Measurements from ENCODE around the gene SSR4. TPM values are rescaled to one million over a fixed set of nuclear protein-coding genes. Genes with fewer than 3 reads are reported as not detected.
"Not testable (repeated sequence)": the region's sequence is repeated elsewhere in the genome, so short reads cannot be mapped to it uniquely, and the experiment has no call there.

The SSR4 gene
- total RNA-seq, 2 donors from 2014 or later = 219 to 238 TPM

DNA sequence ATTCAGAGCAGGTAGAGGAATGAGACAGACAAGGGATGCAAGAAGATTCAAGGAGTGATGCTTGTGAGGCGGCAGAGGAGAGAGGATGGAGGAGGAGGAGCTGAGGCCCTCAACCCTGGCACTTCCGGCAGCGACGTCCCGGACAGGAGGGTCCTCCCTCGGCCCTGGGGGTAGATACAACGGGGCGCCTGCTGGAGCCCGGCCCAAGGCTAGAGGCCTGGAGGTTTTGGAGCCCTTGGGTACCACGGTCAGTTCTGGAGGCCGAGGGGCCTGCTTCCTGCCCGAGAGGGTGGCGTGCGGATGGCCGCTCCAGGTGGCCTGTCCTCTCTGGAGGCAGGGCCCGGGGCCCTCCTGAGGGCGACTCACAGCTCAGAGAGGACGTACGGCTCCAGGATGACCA lies 13.5 kb downstream of the SSR4 start:
- H3K27ac ChIP-seq = no peak overlapping the region
- no peaks in the 10 kb centered on the region for H3K9me3 ChIP-seq
- no peaks in the 10 kb centered on the region for H3K27me3 ChIP-seq
- no peaks in the 10 kb centered on the region for H3K4me1 ChIP-seq
- TF ChIP-seq, protein P1, sequence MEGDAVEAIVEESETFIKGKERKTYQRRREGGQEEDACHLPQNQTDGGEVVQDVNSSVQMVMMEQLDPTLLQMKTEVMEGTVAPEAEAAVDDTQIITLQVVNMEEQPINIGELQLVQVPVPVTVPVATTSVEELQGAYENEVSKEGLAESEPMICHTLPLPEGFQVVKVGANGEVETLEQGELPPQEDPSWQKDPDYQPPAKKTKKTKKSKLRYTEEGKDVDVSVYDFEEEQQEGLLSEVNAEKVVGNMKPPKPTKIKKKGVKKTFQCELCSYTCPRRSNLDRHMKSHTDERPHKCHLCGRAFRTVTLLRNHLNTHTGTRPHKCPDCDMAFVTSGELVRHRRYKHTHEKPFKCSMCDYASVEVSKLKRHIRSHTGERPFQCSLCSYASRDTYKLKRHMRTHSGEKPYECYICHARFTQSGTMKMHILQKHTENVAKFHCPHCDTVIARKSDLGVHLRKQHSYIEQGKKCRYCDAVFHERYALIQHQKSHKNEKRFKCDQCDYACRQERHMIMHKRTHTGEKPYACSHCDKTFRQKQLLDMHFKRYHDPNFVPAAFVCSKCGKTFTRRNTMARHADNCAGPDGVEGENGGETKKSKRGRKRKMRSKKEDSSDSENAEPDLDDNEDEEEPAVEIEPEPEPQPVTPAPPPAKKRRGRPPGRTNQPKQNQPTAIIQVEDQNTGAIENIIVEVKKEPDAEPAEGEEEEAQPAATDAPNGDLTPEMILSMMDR (IDR thresholded peaks at IDR 0.05) = no peak
- DNase-seq (ENCODE audit: low spot score) = no peak
- no peak overlapping the region for H3K4me3 ChIP-seq
- H3K36me3 ChIP-seq = no peaks in the 10 kb centered on the region

DNA sequence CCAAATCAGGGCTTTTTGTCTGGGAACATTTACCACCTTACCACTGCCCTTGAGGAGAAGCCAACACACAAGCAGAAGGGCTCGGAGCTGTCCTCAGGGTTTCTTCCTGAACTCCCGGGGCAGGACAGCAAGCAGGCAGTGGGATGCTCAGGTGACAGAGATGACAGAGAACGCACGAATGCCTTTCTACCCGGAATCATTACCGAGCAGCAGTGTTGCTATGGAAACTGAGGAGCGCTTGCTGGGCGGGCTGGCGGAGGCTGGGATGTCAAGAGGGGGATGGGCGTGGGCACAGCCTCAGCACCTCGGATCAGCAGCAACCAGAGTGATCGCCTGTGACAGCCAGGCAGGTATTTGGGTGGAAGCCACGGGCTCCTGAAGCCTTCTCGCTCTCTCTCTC lies 17.8 kb downstream of the SSR4 start:
- TF ChIP-seq, protein P1 (IDR thresholded peaks at IDR 0.05) = no peak
- no peaks in the 10 kb centered on the region for H3K36me3 ChIP-seq
- no peaks in the 10 kb centered on the region for H3K9me3 ChIP-seq
- no peaks in the 10 kb centered on the region for H3K27me3 ChIP-seq
- DNase-seq (ENCODE audit: low spot score) = no peak
- no peaks in the 10 kb centered on the region for H3K4me1 ChIP-seq
- H3K27ac ChIP-seq = no peak overlapping the region
- H3K4me3 ChIP-seq = no peak overlapping the region

DNA sequence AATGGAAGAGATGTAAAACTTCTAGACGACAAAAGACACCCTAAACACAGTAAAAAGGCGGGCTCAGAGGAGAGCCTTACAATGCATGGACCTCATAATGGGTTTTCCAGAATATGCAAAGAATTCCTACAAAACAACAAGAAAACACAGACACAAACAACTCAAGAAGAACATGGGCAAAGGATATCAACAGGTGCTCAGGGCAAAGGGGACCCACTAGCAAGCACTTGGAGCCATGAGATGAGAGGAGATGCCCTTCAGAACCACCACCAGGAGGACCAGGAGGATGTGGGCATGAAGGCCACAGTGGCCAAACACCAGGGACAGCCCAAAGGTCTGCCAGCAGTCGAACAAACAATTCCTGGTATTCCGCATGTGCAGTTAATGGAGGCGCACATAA lies 18.7 kb downstream of the SSR4 start:
- Histone ChIP-seq H3K27me3 (no peaks in the 10 kb centered on the region), H3K27ac (no peak overlapping the region), H3K36me3 (no peaks in the 10 kb centered on the region), H3K4me1 (no peaks in the 10 kb centered on the region), H3K4me3 (no peak overlapping the region), H3K9me3 (no peaks in the 10 kb centered on the region)
- no peak for DNase-seq (ENCODE audit: low spot score)
- TF ChIP-seq, protein P1 (IDR thresholded peaks at IDR 0.05) = no peak

DNA sequence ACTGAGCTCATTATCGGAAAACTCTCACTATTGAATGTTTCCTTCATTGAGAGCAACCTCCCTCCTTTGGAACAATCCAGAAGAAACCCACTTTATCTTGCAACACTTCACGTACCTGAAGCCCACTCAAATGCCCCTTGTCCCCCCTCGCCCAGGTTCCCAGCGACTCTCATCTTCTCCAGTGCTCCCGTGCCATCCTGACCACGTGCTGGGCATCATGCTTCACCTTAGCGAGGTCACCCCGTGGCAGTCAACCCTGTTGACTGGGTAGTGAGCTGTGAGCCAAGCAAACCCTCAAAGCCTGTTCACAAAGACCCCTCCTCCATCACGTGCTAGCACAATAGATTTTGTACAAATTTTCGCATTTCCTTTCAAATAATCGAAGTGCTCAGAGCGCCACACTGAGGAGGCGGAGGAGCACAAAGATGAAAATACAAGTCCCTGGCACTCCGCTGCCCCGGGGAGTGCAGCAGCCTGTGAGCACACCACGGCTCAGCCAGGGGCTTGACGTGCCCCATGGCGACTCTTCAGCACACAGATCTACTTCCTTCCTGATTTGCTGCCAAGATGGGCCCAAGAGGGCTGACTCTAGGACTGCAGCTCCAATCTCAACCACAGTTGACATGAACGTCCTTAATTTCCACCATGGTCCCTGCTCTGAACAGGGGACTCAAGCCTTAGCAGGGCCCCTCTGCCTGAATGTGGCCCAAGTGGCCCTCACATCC lies 20.3 kb downstream of the SSR4 start:
- Histone ChIP-seq H3K36me3 (no peaks in the 10 kb centered on the region), H3K4me3 (no peak overlapping the region), H3K27ac (no peak overlapping the region), H3K4me1 (peaks cover 0 to 6% of the 10 kb centered on the region in 2 donors), H3K9me3 (no peaks in the 10 kb centered on the region), H3K27me3 (no peaks in the 10 kb centered on the region)
- no peak for DNase-seq (ENCODE audit: low spot score)
- TF ChIP-seq, protein P1 (IDR thresholded peaks at IDR 0.05) = no peak

DNA sequence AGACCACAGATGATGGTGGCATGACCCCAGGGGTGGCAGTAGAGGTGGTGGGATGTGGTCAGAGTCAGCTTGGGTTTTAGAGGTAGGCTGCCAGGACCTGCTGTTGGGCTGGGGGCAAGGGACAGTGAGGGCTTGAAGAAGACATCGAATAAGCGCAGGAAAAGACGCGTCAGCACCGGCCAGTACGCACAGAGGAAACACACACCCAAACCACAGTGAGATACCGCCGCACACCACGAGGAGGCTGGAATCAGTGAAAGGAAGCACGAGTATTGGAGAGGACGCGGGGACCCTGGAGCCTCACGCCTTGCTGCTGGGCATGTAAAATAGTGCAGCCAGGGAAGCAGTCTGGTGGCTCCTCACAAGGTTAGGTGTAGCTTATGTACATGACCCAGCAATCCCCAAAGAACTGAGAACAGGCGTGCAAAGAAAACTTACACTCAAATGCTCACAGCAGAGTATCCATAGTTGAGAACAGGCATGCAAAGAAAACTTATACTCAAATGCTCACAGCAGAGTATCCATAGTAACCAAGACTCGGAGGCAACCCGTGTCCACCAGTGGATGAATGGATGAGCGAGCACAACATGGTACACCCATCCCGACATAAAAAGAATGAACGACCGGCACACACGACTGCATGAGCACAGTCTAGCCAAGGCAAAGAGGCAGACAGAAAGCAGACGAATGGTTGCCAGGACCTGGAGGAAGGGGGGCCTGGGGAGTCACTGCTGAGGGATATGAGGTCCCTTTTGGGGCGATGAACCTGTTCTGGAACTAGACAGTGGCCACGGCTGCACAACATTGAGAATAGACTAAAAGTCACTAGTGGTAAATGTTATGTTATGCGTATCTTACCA lies 22.6 kb downstream of the SSR4 start:
- TF ChIP-seq, protein P1 (IDR thresholded peaks at IDR 0.05) = no peak
- Histone ChIP-seq H3K9me3 (no peaks in the 10 kb centered on the region), H3K4me1 (peaks cover 0 to 6% of the 10 kb centered on the region in 2 donors), H3K27me3 (no peaks in the 10 kb centered on the region), H3K4me3 (no peak overlapping the region), H3K27ac (no peak overlapping the region), H3K36me3 (no peaks in the 10 kb centered on the region)
- no peak for DNase-seq (ENCODE audit: low spot score)

DNA sequence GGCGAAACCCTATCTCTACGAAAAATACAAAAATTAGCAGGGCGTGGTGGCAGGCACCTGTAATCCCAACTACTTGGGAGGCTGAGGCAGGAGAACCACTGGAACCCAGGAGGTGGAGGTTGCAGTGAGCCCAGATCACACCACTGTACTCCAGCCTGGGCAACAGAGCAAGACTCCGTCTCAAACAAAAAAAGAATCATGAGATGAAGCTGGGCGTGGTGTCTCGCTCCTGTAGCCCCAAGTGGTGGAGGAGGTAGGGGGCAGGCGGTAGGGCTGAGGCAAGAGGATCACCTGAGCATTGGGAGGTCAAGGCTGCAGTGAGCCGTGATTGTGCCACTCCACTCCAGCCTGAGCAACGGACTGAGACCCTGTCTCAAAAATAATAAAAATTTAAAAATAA lies 23.6 kb downstream of the SSR4 start:
- not testable (repeated sequence) for H3K27ac ChIP-seq; H3K36me3 ChIP-seq; H3K4me3 ChIP-seq; H3K9me3 ChIP-seq; H3K4me1 ChIP-seq; DNase-seq (ENCODE audit: low spot score); H3K27me3 ChIP-seq

Data from right atrium auricular region (tissue), 2 donors.